ENCODE measurements around the gene IGF2.
"Not testable (repeated sequence)": the region's sequence is repeated elsewhere in the genome, so short reads cannot be mapped to it uniquely, and the experiment has no call there.

IGF2 gene

DNA sequence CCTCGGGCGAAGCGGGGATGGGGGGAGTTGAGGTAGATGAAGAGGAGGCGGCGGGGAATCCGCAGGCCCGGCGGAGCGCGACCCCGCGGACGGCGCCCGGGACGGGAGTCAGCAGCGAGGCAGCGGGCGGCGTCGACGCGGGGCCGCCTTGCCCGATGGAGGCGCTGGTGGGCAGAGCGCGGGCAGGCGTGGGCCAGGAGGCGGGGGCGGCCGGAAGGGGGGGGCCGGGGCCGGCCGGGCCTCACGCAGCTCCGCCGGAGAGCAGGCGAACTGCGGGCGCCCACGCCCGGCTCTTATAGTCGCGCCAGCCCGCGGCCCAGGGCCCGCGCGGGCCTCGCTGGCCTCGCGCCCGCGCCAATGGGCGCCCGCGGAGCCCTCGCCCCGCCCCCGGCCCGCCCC is at the start of gene IGF2:
Gene IGF2 (minus strand): TSS at position 267 of the 399 bp plus-strand sequence. CDS start 3,866 bp downstream, outside the sequence.
- DNase-seq (ENCODE audit: low read depth in 2 of 2), result no peak

DNA sequence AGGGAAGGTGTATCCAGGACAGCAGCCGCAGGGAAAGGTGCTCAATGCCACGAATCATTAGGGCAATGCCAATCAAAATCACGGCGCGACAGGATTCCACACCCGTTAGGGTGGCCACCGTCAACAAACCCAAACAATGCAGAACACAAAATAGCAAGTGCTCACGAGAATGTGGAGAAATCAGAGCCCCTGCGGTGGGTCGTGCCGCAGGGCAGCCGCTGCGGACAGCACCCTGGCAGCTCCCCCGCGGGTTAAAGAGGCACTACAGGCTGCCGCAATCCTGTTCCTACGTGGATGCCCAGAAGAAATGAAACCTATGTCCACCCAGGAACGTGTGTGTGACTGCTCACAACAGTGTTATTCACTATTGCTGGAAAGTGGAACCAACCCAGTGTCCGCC is 49.6 kb upstream of the IGF2 start:
- no peak for DNase-seq (ENCODE audit: low read depth in 2 of 2)

GRCh38 chr11:2187280-2187707 is 48.1 kb upstream of the IGF2 start:
- no peak for DNase-seq (ENCODE audit: low read depth in 2 of 2)

- no peak for DNase-seq (ENCODE audit: low read depth in 2 of 2)
Measured at GRCh38 chr11:2186669-2187279, 47.6 kb upstream of the IGF2 start.

DNA sequence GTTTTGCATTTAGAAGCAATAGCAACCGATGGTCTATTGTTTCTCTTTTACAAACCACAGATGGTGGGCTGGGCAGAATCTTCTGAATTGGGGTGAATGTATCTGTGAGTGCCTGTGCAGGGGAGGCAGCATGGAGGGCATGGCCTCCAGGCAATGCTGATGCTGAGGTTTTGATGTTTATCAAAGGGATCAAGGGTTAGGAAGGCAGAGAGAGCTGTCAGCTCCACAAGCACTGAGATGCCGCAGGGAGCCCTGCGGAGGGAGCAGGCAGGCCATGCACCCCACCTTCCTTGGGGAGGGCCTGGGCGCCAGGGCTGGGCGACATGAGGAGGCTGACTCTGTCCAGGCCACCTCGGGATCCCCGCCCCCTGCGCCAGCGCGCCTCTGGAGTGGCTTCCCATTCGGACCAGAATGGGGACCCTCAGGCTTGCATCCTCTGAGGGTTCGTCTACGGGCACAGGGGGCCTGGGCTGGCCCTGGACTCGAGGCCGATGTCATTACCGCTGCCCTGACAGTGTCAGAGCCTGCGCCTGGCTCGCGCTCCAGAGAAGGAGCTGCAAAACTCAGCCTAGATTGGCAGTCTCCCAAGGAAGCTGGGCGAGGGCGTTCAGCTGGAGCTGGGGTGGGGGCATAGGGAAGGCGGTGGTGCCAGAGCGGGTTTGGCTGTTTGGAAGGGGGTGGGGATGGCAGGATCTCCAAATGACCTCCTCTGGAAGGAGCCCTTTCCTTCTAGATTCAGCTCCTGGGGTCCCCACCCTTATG is 46.3 kb upstream of the IGF2 start:
- no peak for DNase-seq (ENCODE audit: low read depth in 2 of 2)

GRCh38 chr11:2182692-2183474 is 43.7 kb upstream of the IGF2 start:
- DNase-seq (ENCODE audit: low read depth in 2 of 2), result no peak

- DNase-seq (ENCODE audit: low read depth in 2 of 2), result no peak
Measured at GRCh38 chr11:2182075-2182474, 42.9 kb upstream of the IGF2 start.

DNA sequence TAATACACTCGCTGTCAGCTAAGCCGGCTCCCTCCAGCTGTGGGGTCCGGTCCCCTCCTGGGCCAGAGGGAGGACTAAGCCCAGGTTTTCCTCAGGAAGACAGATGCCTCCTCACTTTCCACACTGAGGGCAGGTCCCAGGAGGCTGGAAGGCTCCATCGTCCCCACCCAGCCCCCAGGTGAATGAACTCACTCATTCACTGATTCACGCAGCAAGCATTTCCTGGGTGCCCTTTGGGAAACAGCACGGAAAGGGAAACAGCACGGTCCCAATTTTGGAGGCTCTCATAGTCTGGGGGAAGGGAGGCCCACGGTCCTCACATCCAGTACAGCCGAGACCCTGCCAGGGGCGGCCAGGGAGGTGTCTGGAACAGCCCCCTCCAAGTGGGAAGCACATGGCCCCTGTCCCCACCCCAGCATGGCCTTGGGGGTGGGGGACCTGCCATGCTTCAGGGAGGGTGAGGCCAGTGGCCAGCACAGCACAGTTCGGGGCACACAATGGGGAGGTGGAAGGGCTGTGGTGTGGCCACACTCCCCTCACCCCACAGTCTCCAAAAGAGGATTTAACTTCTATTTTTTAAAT is 41.7 kb upstream of the IGF2 start:
- DNase-seq (ENCODE audit: low read depth in 2 of 2), result no peak

- DNase-seq (ENCODE audit: low read depth in 2 of 2), result no peak
Measured at GRCh38 chr11:2180347-2180746, 41.2 kb upstream of the IGF2 start.

- DNase-seq (ENCODE audit: low read depth in 2 of 2), result no peak
Measured at GRCh38 chr11:2179516-2179915, 40.3 kb upstream of the IGF2 start.

GRCh38 chr11:2178906-2179494 is 39.8 kb upstream of the IGF2 start:
- DNase-seq (ENCODE audit: low read depth in 2 of 2), result peak; percentile 10 to 12

DNA sequence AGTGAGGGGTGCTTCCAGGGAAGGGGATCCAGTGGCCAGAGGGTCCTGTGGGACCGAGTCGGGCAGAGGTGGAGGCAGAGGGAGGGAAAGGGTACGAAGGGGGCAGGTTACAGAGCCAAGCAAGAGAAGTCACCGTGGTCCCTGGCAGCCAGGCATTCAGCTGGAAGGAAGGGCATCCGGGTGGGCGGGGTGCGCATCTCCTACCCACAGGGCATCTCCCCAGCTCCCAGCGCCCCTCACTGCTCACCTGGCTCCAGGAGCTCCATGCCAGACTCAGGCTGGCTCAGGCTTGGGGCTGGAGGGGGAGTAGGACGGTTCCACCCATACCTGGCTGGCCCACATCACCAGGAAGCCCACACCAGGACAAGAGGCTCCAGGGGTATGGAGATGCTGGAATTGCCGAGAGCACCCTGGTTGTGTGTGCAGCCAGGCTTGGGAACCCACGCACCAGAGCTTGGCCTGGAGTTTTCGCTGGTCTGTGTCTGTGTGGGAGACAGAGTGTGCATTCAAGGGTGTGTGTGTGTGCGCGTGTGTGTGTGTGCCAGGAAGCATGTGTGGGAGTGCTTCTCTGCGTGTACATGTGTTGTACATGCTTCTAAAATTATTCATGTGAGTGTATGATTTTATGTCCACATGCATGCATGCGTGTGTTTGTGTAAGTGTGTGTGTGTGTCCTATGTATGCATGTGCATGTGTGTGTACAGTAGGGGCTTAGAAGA is 39.0 kb upstream of the IGF2 start:
- DNase-seq (ENCODE audit: low read depth in 2 of 2), result not testable (repeated sequence)

DNA sequence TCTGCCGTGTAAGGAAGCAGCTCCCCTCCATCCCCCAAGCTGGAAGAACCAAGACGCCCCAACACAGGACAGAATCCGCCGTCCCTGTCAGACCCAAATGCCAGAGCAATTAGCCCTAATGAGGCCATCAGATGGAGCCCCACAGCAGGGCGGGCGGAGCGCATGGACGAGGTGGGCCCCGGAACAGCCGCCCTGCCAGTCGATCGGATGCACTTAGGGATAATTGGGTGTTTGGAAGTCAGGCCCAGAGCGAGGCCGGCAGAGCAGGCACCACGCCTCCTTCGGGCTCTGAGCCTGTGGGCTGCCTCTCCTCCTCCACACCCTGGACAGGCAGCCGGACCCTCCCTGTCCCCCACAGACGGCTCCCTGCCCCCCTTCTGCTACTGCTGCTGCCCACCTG is 37.9 kb upstream of the IGF2 start:
- DNase-seq (ENCODE audit: low read depth in 2 of 2), result no peak

- DNase-seq (ENCODE audit: low read depth in 2 of 2), result no peak
Measured at GRCh38 chr11:2176389-2176900, 37.3 kb upstream of the IGF2 start.

DNA sequence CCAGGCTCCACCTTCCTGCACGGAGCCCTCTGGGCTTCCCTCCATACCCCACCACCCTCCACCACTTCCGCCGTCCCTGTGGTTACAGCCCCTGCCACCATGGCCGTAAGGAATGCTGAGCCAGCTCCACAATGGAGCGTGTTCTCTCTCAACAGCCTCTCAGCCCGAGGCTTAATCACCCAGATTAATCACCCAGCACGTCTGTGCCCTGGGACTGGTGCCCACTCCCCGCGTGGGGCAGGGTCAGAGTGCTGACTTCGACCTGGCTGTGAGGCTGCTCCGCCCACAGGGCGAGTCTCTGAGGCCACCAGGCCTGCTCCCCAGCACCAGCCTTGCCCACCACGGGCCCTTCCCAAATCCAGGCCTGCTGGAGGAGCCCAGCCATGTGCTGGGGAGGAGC is 36.5 kb upstream of the IGF2 start:
- peak; percentile 8 to 23 for DNase-seq (ENCODE audit: low read depth in 2 of 2)

DNA sequence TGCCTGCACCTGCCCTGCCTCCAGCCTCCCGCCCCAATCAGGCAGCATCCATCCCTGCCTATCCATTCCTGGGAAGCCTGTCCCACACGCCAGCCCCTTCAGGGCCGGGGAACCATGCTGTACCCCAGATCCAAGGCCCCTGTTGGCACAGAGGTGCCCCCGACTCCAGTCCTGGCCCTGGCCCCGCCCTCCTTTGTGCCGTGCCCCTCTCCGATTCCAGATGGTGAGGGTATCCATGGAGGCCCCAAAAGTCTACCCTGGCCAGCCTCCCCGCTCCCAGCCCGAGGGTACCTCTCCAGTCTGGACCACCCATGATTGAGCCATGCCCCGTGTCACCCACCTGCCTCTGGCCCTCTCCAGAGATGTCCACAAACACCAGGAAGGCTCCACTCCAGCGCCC is 35.2 kb upstream of the IGF2 start:
- DNase-seq (ENCODE audit: low read depth in 2 of 2), result no peak

DNA sequence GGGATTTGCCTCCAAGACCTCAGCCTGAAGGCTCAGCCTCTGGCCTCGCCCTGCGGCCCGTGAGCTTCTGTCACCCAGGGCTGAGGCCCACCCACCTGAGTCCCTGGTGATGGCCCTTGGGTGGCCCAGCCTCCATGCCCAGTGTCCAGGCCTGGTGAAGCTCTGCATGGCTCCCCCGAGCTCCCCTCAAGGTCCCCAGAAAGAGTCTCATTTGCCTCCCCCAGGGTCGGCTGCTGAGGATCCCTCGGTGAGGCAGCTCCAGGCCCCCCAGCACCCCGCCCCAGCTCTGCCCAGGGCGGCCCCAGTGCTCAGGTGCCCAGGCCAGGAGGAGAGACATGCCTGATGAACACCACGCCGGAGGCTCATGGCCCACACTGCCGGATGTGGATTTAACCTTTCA is 34.6 kb upstream of the IGF2 start:
- no peak for DNase-seq (ENCODE audit: low read depth in 2 of 2)

DNA sequence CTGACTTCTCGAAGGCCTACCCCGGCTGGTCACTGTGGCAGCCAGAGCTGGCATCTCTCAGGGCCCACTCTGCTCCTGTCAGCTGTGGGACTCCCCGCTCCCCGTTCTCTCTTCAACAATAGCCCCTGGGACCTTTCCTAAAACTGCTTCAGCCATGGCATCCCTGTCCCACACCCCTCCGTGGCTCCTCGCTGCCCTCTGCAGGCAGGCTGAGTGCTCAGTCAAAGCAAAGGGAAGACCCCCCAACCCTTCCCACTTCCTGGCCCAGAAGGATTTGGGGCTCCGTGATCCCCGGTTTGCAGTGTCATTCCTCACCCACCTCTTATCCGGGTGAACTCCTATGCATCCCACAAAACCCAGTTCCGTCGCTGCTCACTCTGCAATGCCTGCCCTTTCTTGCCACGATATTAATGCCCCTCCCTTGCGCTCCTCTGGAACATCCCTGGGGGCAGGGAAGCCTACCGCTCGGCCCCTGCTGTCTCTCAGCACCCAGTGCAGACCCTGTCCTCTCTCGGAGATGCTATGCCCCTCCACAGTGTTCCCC is 34.0 kb upstream of the IGF2 start:
- no peak for DNase-seq (ENCODE audit: low read depth in 2 of 2)

- no peak for DNase-seq (ENCODE audit: low read depth in 2 of 2)
Measured at GRCh38 chr11:2172676-2173075, 33.5 kb upstream of the IGF2 start.

DNA sequence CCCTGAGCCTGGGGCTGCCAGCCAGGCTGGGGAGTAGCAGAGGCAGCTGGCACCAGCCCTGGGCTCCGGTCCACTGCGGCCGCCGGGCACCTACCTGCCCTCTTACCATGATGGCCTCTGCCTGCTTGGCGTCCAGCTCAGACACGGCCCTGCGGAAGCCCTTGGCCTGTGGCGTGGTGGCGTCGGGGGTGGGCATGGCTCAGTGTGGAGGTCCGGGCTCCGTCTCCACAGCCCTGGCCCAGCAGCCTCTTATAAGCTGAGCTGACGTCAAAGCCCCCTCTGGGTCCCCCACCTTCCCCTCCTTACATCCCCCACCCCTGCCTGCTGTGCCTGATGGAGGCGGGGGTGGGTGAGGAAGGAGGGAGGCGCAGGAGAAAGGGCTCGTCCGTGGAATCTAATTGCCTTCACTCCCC is 32.4 kb upstream of the IGF2 start, which contains the start of gene TH:
Gene TH (minus strand): TSS at position 225 of the 413 bp plus-strand sequence. CDS start 29 bp downstream, at position 196.
- DNase-seq (ENCODE audit: low read depth in 2 of 2), result no peak
